ENCODE data around the gene CYP2J2.

GRCh38 chr1:59927213-59927612 lies 640 bp upstream of the CYP2J2 start:
- no peak for TF ChIP-seq POLR2A (IDR thresholded peaks at IDR 0.05; ENCODE audit: low read depth, low read length)
- no peak for TF ChIP-seq CTCF (IDR thresholded peaks at IDR 0.05; ENCODE audit: extremely low read depth in 1 of 2, insufficient read depth in 1 of 2, low read depth in 1 of 2, low read length in 2 of 2)
- no peak for TF ChIP-seq POLR2AphosphoS5 (IDR thresholded peaks at IDR 0.05; ENCODE audit: insufficient read depth, low read depth, low read length)
- no peak for TF ChIP-seq FOS (IDR thresholded peaks at IDR 0.05; ENCODE audit: borderline replicate concordance, insufficient read depth, low read length)
- TF ChIP-seq JUN (IDR thresholded peaks at IDR 0.05; ENCODE audit: borderline replicate concordance, insufficient read depth, insufficient read length, low read depth), result no peak
- no peak for TF ChIP-seq MAX (IDR thresholded peaks at IDR 0.05; ENCODE audit: insufficient read depth, insufficient read length)
- no peak for TF ChIP-seq GATA2 (IDR thresholded peaks at IDR 0.05; ENCODE audit: insufficient read depth, insufficient read length, low read depth, low read length)

Measured in endothelial cell of umbilical vein (primary cell).